Stomach (tissue), 4 donors: ENCODE measurements around the gene SYNCRIP.

ENCODE experiments used
- CTCF ChIP-seq, 7 experiments: fragments of 450-650 bp in 4 of 7; fragments of 200-600 bp in 3 of 7; sonication (generic) in 3 of 7; IDR thresholded peaks; one replicate each; pipeline ENCODE4 v1.5.1; 2016 to 2019; ENCODE audit warnings: antibody characterized with exemption in 7 of 7, control low read depth in 2 of 7, mild to moderate bottlenecking in 1 of 7
- POLR2A ChIP-seq, 4 donors: fragments of 450-650 bp; IDR thresholded peaks; one replicate each; pipeline ENCODE4 v1.6.1; 2016; ENCODE audit warnings: antibody characterized with exemption in 4 of 4, control low read depth in 2 of 4, mild to moderate bottlenecking in 1 of 4, moderate library complexity in 1 of 4

- TF ChIP-seq POLR2A (IDR thresholded peaks at IDR 0.05) (no peak), CTCF (IDR thresholded peaks at IDR 0.05) (no peak)
Observed at GRCh38 chr6:85675030-85675819, 32.5 kb upstream of the SYNCRIP start.
